ENCODE results near the gene ANKRD63. TPM values are rescaled to one million over a fixed set of nuclear protein-coding genes. Genes with fewer than 3 reads are reported as not detected.

The ANKRD63 gene
- total and polyA plus RNA-seq, 10 donors, result not detected

GRCh38 chr15:40292246-40292645, 9.4 kb upstream of the ANKRD63 start:
- DNase-seq, result no peak
- Histone ChIP-seq H3K4me3 (no peak overlapping the region), H3K9me3 (no peaks in the 10 kb centered on the region), H3K4me1 (peaks cover 0 to 26% (median 7%) of the 10 kb centered on the region in 6 donors), H3K27ac (no peak overlapping the region), H3K27me3 (replicated peaks in 1 of 7) (peaks cover 0 to 13% (median 0%) of the 10 kb centered on the region in 7 donors), H3K36me3 (peaks cover 0 to 100% (median 65%) of the 10 kb centered on the region in 6 donors)
- no peak for TF ChIP-seq POLR2A (IDR thresholded peaks at IDR 0.05)
- TF ChIP-seq, protein P1, sequence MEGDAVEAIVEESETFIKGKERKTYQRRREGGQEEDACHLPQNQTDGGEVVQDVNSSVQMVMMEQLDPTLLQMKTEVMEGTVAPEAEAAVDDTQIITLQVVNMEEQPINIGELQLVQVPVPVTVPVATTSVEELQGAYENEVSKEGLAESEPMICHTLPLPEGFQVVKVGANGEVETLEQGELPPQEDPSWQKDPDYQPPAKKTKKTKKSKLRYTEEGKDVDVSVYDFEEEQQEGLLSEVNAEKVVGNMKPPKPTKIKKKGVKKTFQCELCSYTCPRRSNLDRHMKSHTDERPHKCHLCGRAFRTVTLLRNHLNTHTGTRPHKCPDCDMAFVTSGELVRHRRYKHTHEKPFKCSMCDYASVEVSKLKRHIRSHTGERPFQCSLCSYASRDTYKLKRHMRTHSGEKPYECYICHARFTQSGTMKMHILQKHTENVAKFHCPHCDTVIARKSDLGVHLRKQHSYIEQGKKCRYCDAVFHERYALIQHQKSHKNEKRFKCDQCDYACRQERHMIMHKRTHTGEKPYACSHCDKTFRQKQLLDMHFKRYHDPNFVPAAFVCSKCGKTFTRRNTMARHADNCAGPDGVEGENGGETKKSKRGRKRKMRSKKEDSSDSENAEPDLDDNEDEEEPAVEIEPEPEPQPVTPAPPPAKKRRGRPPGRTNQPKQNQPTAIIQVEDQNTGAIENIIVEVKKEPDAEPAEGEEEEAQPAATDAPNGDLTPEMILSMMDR (IDR thresholded peaks at IDR 0.05 in 8 of 11, conservative IDR thresholded peaks at IDR 0.05 in 3 of 11), result no peak
- no peak for TF ChIP-seq POLR2AphosphoS5 (IDR thresholded peaks at IDR 0.05)
- 91 to 100% (median 93%) methylated on average over 1 to 3 of the region's 3 CpGs for WGBS, 5 donors
- intact Hi-C loops (cut with DNase I; ENCODE audit: low total_unique reads), result no loop called here

- peak; percentile 73 for DNase-seq
- Histone ChIP-seq H3K4me3 (peak overlapping the region in 3 of 8 donors; percentile 16 to 50 (median 28)), H3K9me3 (no peaks in the 10 kb centered on the region), H3K27me3 (replicated peaks in 1 of 7) (peaks cover 0 to 13% (median 0%) of the 10 kb centered on the region in 7 donors), H3K36me3 (peaks cover 0 to 100% (median 68%) of the 10 kb centered on the region in 6 donors), H3K4me1 (peaks cover 0 to 36% (median 7%) of the 10 kb centered on the region in 6 donors), H3K27ac (no peak overlapping the region)
- WGBS, 5 donors, result 66 to 87% (median 72%) methylated on average over 41 to 68 of the region's 68 CpGs
- intact Hi-C loops (cut with DNase I; ENCODE audit: low total_unique reads), result no loop called here
- TF ChIP-seq, protein P1 (IDR thresholded peaks at IDR 0.05 in 8 of 11, conservative IDR thresholded peaks at IDR 0.05 in 3 of 11), result no peak
- TF ChIP-seq POLR2AphosphoS5 (IDR thresholded peaks at IDR 0.05), result peak in 1 of 3 donors; percentile 31
Measured at GRCh38 chr15:40290918-40291574, 8.2 kb upstream of the ANKRD63 start.

- peaks cover 0 to 13% (median 0%) of the 10 kb centered on the region in 7 donors for H3K27me3 ChIP-seq (replicated peaks in 1 of 7)
- TF ChIP-seq, protein P1 (IDR thresholded peaks at IDR 0.05 in 8 of 11, conservative IDR thresholded peaks at IDR 0.05 in 3 of 11), result no peak
- TF ChIP-seq POLR2AphosphoS5 (IDR thresholded peaks at IDR 0.05) (no peak), POLR2A (IDR thresholded peaks at IDR 0.05) (no peak)
- intact Hi-C loops (cut with DNase I; ENCODE audit: low total_unique reads), result no loop called here
- H3K9me3 ChIP-seq, result no peaks in the 10 kb centered on the region
- peaks cover 0 to 41% (median 7%) of the 10 kb centered on the region in 6 donors for H3K4me1 ChIP-seq
- 66 to 94% (median 72%) methylated on average over 8 to 12 of the region's 12 CpGs for WGBS, 5 donors
- H3K36me3 ChIP-seq, result peaks cover 0 to 96% (median 66%) of the 10 kb centered on the region in 6 donors
- DNase-seq, result no peak
- H3K4me3 ChIP-seq, result peak overlapping the region in 1 of 8 donors; percentile 28
- no peak overlapping the region for H3K27ac ChIP-seq
Measured at GRCh38 chr15:40290545-40290917, 7.7 kb upstream of the ANKRD63 start.

DNA sequence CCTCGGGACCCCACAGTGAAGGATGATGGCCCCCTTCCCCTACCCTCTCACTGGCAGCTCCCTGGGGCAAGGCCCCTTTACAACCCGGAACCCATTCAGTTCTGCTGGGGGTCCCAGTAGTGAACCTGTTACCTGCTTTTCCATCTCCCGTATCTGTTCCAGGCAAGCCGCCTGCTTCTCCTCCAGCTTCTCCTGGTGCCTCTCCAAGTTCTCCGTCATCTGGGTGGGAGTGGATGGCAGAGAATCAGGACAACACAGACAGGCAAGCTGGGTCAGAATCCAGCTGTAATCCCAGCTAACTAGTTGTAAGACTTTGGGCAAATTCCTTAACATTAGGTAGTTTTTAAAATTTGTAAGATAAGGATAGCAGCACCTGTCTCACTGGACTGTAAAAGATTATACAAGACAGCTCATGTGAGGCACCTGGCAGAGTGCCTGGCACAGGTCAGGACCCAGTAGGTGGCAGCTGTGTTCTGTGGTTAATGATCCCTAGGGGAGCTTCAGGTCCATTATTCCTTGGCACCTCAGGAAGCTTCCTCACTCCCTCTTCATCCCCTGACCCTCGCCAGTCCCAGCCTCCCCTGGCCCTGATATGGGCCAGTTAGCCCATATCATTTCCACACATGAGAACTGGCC, 6.4 kb upstream of the ANKRD63 start:
- DNase-seq, result no peak
- Histone ChIP-seq H3K4me3 (no peak overlapping the region), H3K9me3 (no peaks in the 10 kb centered on the region), H3K4me1 (peaks cover 0 to 46% (median 7%) of the 10 kb centered on the region in 6 donors), H3K27ac (no peak overlapping the region), H3K36me3 (peaks cover 0 to 83% (median 57%) of the 10 kb centered on the region in 6 donors), H3K27me3 (replicated peaks in 1 of 7) (peaks cover 0 to 13% (median 0%) of the 10 kb centered on the region in 7 donors)
- TF ChIP-seq POLR2A (IDR thresholded peaks at IDR 0.05), result no peak
- TF ChIP-seq, protein P1 (IDR thresholded peaks at IDR 0.05 in 8 of 11, conservative IDR thresholded peaks at IDR 0.05 in 3 of 11), result no peak
- no peak for TF ChIP-seq POLR2AphosphoS5 (IDR thresholded peaks at IDR 0.05)
- WGBS, 5 donors, result 78 to 97% (median 89%) methylated on average over 5 to 6 of the region's 6 CpGs
- intact Hi-C loops (cut with DNase I; ENCODE audit: low total_unique reads), result no loop called here
